C4-2B (cell line): Measurements from ENCODE around the gene PROSER1.

Source experiments
- ZFX ChIP-seq: fragments of 450-650 bp; IDR thresholded peaks from 2 replicates; pipeline ENCODE4 v1.6.1; 2017
- TF ChIP-seq, protein P1 (sequence below): fragments of 450-650 bp; conservative IDR thresholded peaks from 2 replicates; pipeline ENCODE4 v1.5.1; 2017; ENCODE audit warnings: mild to moderate bottlenecking

DNA sequence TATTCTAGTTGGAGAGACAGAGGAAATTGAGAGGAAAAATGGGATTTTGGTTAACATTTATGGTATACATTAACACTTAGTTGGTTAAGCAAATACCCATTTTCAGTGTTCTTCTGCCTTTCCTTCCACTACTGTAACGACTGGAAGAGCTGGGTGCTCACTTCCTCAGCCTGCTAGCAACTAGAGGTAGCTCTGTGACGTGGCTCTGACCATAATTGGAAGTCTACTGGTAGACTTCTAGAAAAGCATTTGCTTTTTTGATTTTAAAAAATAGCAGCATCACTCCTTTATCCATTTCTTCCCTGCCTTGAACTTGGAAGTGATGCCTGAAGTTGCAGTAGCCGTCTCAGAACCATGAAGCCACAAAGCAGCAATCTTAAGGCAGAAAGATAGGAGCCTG lies 16.2 kb upstream of the PROSER1 start:
- TF ChIP-seq, protein P1, sequence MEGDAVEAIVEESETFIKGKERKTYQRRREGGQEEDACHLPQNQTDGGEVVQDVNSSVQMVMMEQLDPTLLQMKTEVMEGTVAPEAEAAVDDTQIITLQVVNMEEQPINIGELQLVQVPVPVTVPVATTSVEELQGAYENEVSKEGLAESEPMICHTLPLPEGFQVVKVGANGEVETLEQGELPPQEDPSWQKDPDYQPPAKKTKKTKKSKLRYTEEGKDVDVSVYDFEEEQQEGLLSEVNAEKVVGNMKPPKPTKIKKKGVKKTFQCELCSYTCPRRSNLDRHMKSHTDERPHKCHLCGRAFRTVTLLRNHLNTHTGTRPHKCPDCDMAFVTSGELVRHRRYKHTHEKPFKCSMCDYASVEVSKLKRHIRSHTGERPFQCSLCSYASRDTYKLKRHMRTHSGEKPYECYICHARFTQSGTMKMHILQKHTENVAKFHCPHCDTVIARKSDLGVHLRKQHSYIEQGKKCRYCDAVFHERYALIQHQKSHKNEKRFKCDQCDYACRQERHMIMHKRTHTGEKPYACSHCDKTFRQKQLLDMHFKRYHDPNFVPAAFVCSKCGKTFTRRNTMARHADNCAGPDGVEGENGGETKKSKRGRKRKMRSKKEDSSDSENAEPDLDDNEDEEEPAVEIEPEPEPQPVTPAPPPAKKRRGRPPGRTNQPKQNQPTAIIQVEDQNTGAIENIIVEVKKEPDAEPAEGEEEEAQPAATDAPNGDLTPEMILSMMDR, result no peak
- no peak for TF ChIP-seq ZFX
